ENCODE data around the gene PPEF1.

PPEF1 gene

GRCh38 chrX:18872621-18873020 lies 165.2 kb downstream of the PPEF1 start:
- TF ChIP-seq GATA1 (IDR thresholded peaks at IDR 0.05; ENCODE audit: low read depth, low read length) (no peak), POLR2A (IDR thresholded peaks at IDR 0.05; ENCODE audit: low read length) (no peak)

GRCh38 chrX:18873189-18873791 lies 165.8 kb downstream of the PPEF1 start:
- DNase-seq: no peak
- TF ChIP-seq POLR2A (IDR thresholded peaks at IDR 0.05; ENCODE audit: low read length) (no peak), GATA1 (IDR thresholded peaks at IDR 0.05; ENCODE audit: low read depth, low read length) (no peak)

More at GRCh38 chrX:18872621-18873020, 165.2 kb downstream of the PPEF1 start:
- DNase-seq: no peak

GRCh38 chrX:18873836-18874235 lies 166.4 kb downstream of the PPEF1 start:
- TF ChIP-seq GATA1 (IDR thresholded peaks at IDR 0.05; ENCODE audit: low read depth, low read length) (no peak), POLR2A (IDR thresholded peaks at IDR 0.05; ENCODE audit: low read length) (no peak)
- no peak for DNase-seq

GRCh38 chrX:18874560-18875255 lies 167.3 kb downstream of the PPEF1 start:
- no peak for TF ChIP-seq POLR2A (IDR thresholded peaks at IDR 0.05; ENCODE audit: low read length)
- TF ChIP-seq GATA1 (IDR thresholded peaks at IDR 0.05; ENCODE audit: low read depth, low read length): no peak
- no peak for DNase-seq

GRCh38 chrX:18875256-18875878 lies 167.9 kb downstream of the PPEF1 start:
- no peak for DNase-seq
- TF ChIP-seq GATA1 (IDR thresholded peaks at IDR 0.05; ENCODE audit: low read depth, low read length) (no peak), POLR2A (IDR thresholded peaks at IDR 0.05; ENCODE audit: low read length) (no peak)

GRCh38 chrX:18877469-18877868 lies 170.0 kb downstream of the PPEF1 start:
- TF ChIP-seq POLR2A (IDR thresholded peaks at IDR 0.05; ENCODE audit: low read length): no peak
- no peak for TF ChIP-seq GATA1 (IDR thresholded peaks at IDR 0.05; ENCODE audit: low read depth, low read length)
- no peak for DNase-seq
